H9 (cell line): ENCODE results near the gene MYO10. TPM values are rescaled to one million over a fixed set of nuclear protein-coding genes. Genes with fewer than 3 reads are reported as not detected.

ENCODE experiments used
- DNase-seq: peaks from one replicate; pipeline ENCODE4 v3.0.0-alpha.2; 2017
- H2AFZ ChIP-seq: one replicate; pipeline ENCODE4 v1.6.1; 2013; ENCODE audit warnings: mild to moderate bottlenecking, low read length, control low read depth, moderate library complexity
- H2AK5ac ChIP-seq: 2 replicates; pipeline ENCODE4 v1.6.1; 2013; ENCODE audit warnings: low read length, control low read depth, mixed read lengths; ENCODE audit not compliant: insufficient read length
- H2BK120ac ChIP-seq: one replicate; pipeline ENCODE4 v1.6.1; 2013; ENCODE audit warnings: low read depth, mild to moderate bottlenecking, low read length, control low read depth, inconsistent platforms; ENCODE audit not compliant: poor library complexity, severe bottlenecking
- H2BK12ac ChIP-seq: 2 replicates; pipeline ENCODE4 v1.6.1; 2013; ENCODE audit warnings: low read length, control low read depth, mixed read lengths, low read depth; ENCODE audit not compliant: insufficient read length
- H2BK15ac ChIP-seq: 2 replicates; pipeline ENCODE4 v1.6.1; 2013; ENCODE audit warnings: low read depth, low read length, control low read depth
- H2BK20ac ChIP-seq: one replicate; pipeline ENCODE4 v1.6.1; 2013; ENCODE audit warnings: low read depth, mild to moderate bottlenecking, low read length, control low read depth, inconsistent platforms; ENCODE audit not compliant: poor library complexity, severe bottlenecking
- H2BK5ac ChIP-seq: 2 replicates; pipeline ENCODE4 v1.6.1; 2013; ENCODE audit warnings: low read length, control low read depth, mixed read lengths; ENCODE audit not compliant: insufficient read length
- H3K14ac ChIP-seq: 2 replicates; pipeline ENCODE4 v1.6.1; 2013; ENCODE audit warnings: low read length, control low read depth; ENCODE audit not compliant: insufficient read depth
- H3K18ac ChIP-seq: 2 replicates; pipeline ENCODE4 v1.6.1; 2013; ENCODE audit warnings: low read depth, mild to moderate bottlenecking, mixed read lengths, low read length, control low read depth; ENCODE audit not compliant: insufficient read length
- H3K23ac ChIP-seq: 2 replicates; pipeline ENCODE4 v1.6.1; 2013; ENCODE audit warnings: low read length, control low read depth, mixed read lengths, low read depth; ENCODE audit not compliant: insufficient read length
- H3K23me2 ChIP-seq: 2 replicates; pipeline ENCODE4 v1.6.1; 2013; ENCODE audit warnings: low read depth, mild to moderate bottlenecking, mixed read lengths, low read length, control low read depth; ENCODE audit not compliant: insufficient read length, poor library complexity, severe bottlenecking
- H3K27ac ChIP-seq: 2 replicates; pipeline ENCODE4 v1.5.1; 2013; ENCODE audit warnings: low read length, control low read depth, mixed read lengths, low read depth; ENCODE audit not compliant: insufficient read length
- H3K27me3 ChIP-seq: 2 replicates; pipeline ENCODE4 v1.6.1; 2013; ENCODE audit warnings: low read length, control low read depth, inconsistent platforms; ENCODE audit not compliant: insufficient read depth
- H3K4ac ChIP-seq: 2 replicates; pipeline ENCODE4 v1.6.1; 2013; ENCODE audit warnings: low read depth, mild to moderate bottlenecking, control low read depth, inconsistent platforms, low read length, moderate library complexity
- H3K4me1 ChIP-seq: 2 replicates; pipeline ENCODE4 v1.6.1; 2013; ENCODE audit warnings: low read length, control low read depth, inconsistent platforms; ENCODE audit not compliant: insufficient read depth
- H3K4me2 ChIP-seq: 2 replicates; pipeline ENCODE4 v1.6.1; 2013; ENCODE audit warnings: low read length, control low read depth, mixed read lengths; ENCODE audit not compliant: insufficient read length, insufficient read depth
- H3K56ac ChIP-seq: 2 replicates; pipeline ENCODE4 v1.6.1; 2013; ENCODE audit warnings: low read depth, mild to moderate bottlenecking, mixed read lengths, low read length, control low read depth; ENCODE audit not compliant: insufficient read length
- H3K79me1 ChIP-seq: 2 replicates; pipeline ENCODE4 v1.6.1; 2013; ENCODE audit warnings: low read depth, mild to moderate bottlenecking, moderate library complexity, low read length, control low read depth, inconsistent platforms; ENCODE audit not compliant: insufficient read depth, poor library complexity, severe bottlenecking
- H3K79me2 ChIP-seq: 2 replicates; pipeline ENCODE4 v1.6.1; 2013; ENCODE audit warnings: low read length, control low read depth, inconsistent platforms; ENCODE audit not compliant: insufficient read depth
- H3K9ac ChIP-seq: 2 replicates; pipeline ENCODE4 v1.6.1; 2013; ENCODE audit warnings: low read length, control low read depth, mixed read lengths; ENCODE audit not compliant: insufficient read length; ENCODE audit errors: extremely low read depth
- H3K9me3 ChIP-seq: one replicate; pipeline ENCODE4 v1.6.1; 2013; ENCODE audit warnings: low read depth, low read length, inconsistent platforms; ENCODE audit not compliant: control insufficient read depth
- H3T11ph ChIP-seq: one replicate; pipeline ENCODE4 v1.6.1; 2013; ENCODE audit warnings: mild to moderate bottlenecking, low read length, control low read depth, inconsistent platforms
- H4K20me1 ChIP-seq: one replicate; pipeline ENCODE4 v1.6.1; 2013; ENCODE audit not compliant: control insufficient read depth, insufficient read length, insufficient read depth
- H4K5ac ChIP-seq: 2 replicates; pipeline ENCODE4 v1.6.1; 2013; ENCODE audit warnings: low read depth, mild to moderate bottlenecking, mixed read lengths, low read length, control low read depth; ENCODE audit not compliant: insufficient read length
- H4K8ac ChIP-seq: replicated peaks from 2 replicates; pipeline ENCODE4 v1.6.1; 2013; ENCODE audit warnings: low read length, control low read depth, mixed read lengths, low read depth; ENCODE audit not compliant: insufficient read length
- H4K91ac ChIP-seq: 2 replicates; pipeline ENCODE4 v1.6.1; 2013; ENCODE audit warnings: low read depth, mild to moderate bottlenecking, moderate library complexity, mixed read lengths, low read length, control low read depth; ENCODE audit not compliant: insufficient read length
- H3K27ac Mint-ChIP-seq, 3 experiments: 2 replicates in 2 of 3; 3 replicates in 1 of 3; pipeline ENCODE4 v1.8.0; 2020 to 2021; ENCODE audit warnings: mixed read lengths in 3 of 3, mild to moderate bottlenecking in 1 of 3, moderate library complexity in 1 of 3
- H3K27me3 Mint-ChIP-seq: 2 replicates; pipeline ENCODE4 v1.8.0; 2021; ENCODE audit warnings: low read depth, mild to moderate bottlenecking, moderate library complexity, mixed read lengths
- H3K36me3 Mint-ChIP-seq, 3 experiments: 2 replicates in 2 of 3; 3 replicates in 1 of 3; pipeline ENCODE4 v1.8.0; 2020 to 2021; ENCODE audit warnings: low read depth in 3 of 3, mixed read lengths in 3 of 3; ENCODE audit not compliant: insufficient read depth in 1 of 3
- H3K4me1 Mint-ChIP-seq, 2 experiments: 2 replicates each; pipeline ENCODE4 v1.8.0; 2020; ENCODE audit warnings: mixed read lengths in 2 of 2
- H3K4me3 Mint-ChIP-seq, 2 experiments: 2 replicates in 1 of 2; 3 replicates in 1 of 2; pipeline ENCODE4 v1.8.0; 2020 to 2021; ENCODE audit warnings: mild to moderate bottlenecking in 2 of 2, mixed read lengths in 2 of 2, moderate library complexity in 1 of 2
- H3K9me3 Mint-ChIP-seq, 2 experiments: 2 replicates in 1 of 2; 3 replicates in 1 of 2; pipeline ENCODE4 v1.8.0; 2020; ENCODE audit warnings: mild to moderate bottlenecking in 2 of 2, mixed read lengths in 2 of 2, moderate library complexity in 1 of 2
- WGBS: extraction: QIAGEN DNeasy Blood & Tissue Kit; methylation state at CpG from one replicate; pipeline ENCODE4 v1.1.7; 2013; ENCODE audit warnings: missing lambda C conversion rate, low lambda C conversion rate, mixed read lengths; ENCODE audit not compliant: insufficient read length; ENCODE audit errors: extremely low coverage; 5-methylcytosine and 5-hydroxymethylcytosine counted together
- total RNA-seq: library from RNA; stranded (reverse); gene quantifications from 2 replicates; pipeline ENCODE4 v1.2.1, GENCODE V29; 2021
- TF ChIP-seq, protein P1 (sequence below): fragments of 200-600 bp; sonication (generic); conservative IDR thresholded peaks from 3 replicates; pipeline ENCODE4 v1.8.0; 2021; ENCODE audit warnings: antibody characterized with exemption, mild to moderate bottlenecking

Gene MYO10
- total RNA-seq, 1 experiment from 2014 or later, result 127 TPM

DNA sequence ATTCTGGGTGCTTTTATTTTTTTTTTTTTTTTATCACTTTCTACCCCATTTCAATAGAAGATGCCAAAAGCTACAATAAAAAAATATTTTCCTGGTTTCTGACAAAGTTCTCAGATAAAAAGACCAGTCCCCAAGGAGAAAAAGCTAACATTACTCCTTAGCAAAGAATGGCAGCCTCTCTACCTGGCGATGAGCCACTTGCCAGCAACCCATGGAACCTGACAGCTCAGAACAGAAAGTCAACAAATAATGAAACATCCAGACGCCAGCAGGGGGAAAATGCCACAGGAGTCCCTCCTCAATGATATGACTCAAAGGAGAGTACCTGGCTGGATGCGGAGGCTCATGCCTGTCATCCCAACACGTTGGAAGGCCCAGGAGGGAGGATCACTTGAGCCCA lies 123.2 kb downstream of the MYO10 start:
- H2BK15ac ChIP-seq, result no peak overlapping the region
- WGBS, result no CpG with 5 or more reads among the region's 4 CpGs

More for the DNA sequence above, 123.2 kb downstream of the MYO10 start:
- no peaks in the 10 kb centered on the region for H3K27me3 ChIP-seq
- no peaks in the 10 kb centered on the region for H4K20me1 ChIP-seq
- Mint-ChIP-seq H3K27me3 (no peaks in the 10 kb centered on the region), H3K4me3 (no peak overlapping the region), H3K27ac (no peak overlapping the region), H3K36me3 (peaks cover 0 to 3% (median 0%) of the 10 kb centered on the region in 3 experiments; a peak in 3 of 7 replicates), H3K4me1 (peaks cover 8 to 9% of the 10 kb centered on the region in 2 experiments; a peak in 3 of 4 replicates), H3K9me3 (no peaks in the 10 kb centered on the region)
- H2AK5ac ChIP-seq, result no peak overlapping the region
- no peak overlapping the region for H3K4me2 ChIP-seq
- TF ChIP-seq, protein P1, sequence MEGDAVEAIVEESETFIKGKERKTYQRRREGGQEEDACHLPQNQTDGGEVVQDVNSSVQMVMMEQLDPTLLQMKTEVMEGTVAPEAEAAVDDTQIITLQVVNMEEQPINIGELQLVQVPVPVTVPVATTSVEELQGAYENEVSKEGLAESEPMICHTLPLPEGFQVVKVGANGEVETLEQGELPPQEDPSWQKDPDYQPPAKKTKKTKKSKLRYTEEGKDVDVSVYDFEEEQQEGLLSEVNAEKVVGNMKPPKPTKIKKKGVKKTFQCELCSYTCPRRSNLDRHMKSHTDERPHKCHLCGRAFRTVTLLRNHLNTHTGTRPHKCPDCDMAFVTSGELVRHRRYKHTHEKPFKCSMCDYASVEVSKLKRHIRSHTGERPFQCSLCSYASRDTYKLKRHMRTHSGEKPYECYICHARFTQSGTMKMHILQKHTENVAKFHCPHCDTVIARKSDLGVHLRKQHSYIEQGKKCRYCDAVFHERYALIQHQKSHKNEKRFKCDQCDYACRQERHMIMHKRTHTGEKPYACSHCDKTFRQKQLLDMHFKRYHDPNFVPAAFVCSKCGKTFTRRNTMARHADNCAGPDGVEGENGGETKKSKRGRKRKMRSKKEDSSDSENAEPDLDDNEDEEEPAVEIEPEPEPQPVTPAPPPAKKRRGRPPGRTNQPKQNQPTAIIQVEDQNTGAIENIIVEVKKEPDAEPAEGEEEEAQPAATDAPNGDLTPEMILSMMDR, result peak; percentile 19; the same call in 1 of the 3 replicates
- no peak overlapping the region for H3K27ac ChIP-seq
- peaks cover under 1% of the 10 kb centered on the region for H3K79me1 ChIP-seq
- no peak overlapping the region for H3K4ac ChIP-seq
- no peak overlapping the region for H3K18ac ChIP-seq
- no peak overlapping the region for H2BK12ac ChIP-seq
- H3K14ac ChIP-seq, result no peak overlapping the region
- H3K56ac ChIP-seq, result no peak overlapping the region
- no peaks in the 10 kb centered on the region for H3K79me2 ChIP-seq
- H3K9ac ChIP-seq, result no peak overlapping the region
- H4K5ac ChIP-seq, result no peak overlapping the region
- H4K91ac ChIP-seq, result no peak overlapping the region
- H2BK20ac ChIP-seq, result no peak overlapping the region
- H2BK120ac ChIP-seq, result no peak overlapping the region
- no peak overlapping the region for H2BK5ac ChIP-seq
- H3K4me1 ChIP-seq, result no peaks in the 10 kb centered on the region
- H3K23ac ChIP-seq, result no peak overlapping the region
- no peaks in the 10 kb centered on the region for H3K23me2 ChIP-seq
- no peak overlapping the region for H3T11ph ChIP-seq
- no peak overlapping the region for H2AFZ ChIP-seq
- H4K8ac ChIP-seq, result no peak overlapping the region
- DNase-seq, result no peak
- no peaks in the 10 kb centered on the region for H3K9me3 ChIP-seq
